GM19455 (cell line): Measurements from ENCODE around the gene SLC22A4.

Source experiments
- ATAC-seq: cut with Tn5 transposase; IDR thresholded peaks from one replicate; pipeline ENCODE4 v1.9.1; 2021; ENCODE audit not compliant: unreplicated experiment

Gene SLC22A4

GRCh38 chr5:132293992-132294727 lies at the start of gene SLC22A4:
TSS of gene SLC22A4 (plus strand) at chr5:132294394. CDS start at chr5:132294617, 223 bp downstream.
- peak; percentile 60 for ATAC-seq

- no peak for ATAC-seq
These were observed 48.6 kb upstream of the SLC22A4 start for GRCh38 chr5:132245593-132245992.

- no peak for ATAC-seq
These were observed 47.4 kb upstream of the SLC22A4 start for GRCh38 chr5:132246806-132247205.

- ATAC-seq, result no peak
These were observed 43.6 kb upstream of the SLC22A4 start for GRCh38 chr5:132250547-132250946.

DNA sequence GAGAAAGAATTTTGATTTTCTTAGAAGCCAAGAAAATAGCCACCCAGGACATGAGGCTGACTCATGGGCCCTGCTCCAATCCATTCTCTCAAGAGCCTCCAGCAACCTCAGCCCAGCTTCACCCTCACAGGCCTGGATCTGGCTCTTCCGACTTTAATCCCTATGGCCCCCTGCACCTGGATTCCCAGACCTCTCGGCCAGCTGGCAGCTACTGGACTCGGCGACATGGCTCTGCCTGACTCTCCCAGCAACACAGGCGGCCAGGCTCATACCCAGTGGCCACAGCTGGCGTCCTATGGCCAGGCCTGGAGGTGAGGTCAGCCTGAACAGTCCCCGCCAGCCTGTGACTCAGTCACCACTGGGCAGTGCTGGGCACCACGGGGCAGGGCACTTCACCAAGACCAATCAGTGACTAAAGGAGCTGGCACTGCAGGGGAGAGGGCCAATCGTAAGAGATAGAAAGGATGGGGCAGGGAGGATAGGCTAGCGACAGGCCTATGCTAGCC lies 42.9 kb upstream of the SLC22A4 start:
- ATAC-seq, result no peak

DNA sequence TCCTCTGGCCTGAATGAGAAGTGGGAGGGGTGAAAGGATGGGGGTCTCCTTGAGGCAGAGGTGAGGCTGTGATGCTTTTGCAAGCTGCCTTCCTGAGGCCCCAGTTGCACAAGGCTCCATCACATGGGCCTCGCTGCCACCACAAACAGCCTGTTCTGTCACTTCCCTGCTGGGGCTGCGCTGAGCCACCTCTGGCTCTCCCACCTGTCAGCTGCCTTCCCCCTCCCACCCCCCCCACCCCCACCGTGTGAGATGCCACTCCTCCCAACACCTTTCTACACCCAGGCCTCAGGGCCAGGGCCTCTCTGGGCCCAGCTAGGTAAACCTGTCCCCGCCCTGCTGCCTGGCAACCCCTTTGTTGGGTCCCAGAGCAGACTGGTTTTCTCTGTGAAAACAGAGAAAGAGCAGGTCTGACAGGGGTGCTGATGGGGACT lies 41.2 kb upstream of the SLC22A4 start:
- ATAC-seq, result no peak

GRCh38 chr5:132253452-132254320 lies 40.5 kb upstream of the SLC22A4 start:
- no peak for ATAC-seq

DNA sequence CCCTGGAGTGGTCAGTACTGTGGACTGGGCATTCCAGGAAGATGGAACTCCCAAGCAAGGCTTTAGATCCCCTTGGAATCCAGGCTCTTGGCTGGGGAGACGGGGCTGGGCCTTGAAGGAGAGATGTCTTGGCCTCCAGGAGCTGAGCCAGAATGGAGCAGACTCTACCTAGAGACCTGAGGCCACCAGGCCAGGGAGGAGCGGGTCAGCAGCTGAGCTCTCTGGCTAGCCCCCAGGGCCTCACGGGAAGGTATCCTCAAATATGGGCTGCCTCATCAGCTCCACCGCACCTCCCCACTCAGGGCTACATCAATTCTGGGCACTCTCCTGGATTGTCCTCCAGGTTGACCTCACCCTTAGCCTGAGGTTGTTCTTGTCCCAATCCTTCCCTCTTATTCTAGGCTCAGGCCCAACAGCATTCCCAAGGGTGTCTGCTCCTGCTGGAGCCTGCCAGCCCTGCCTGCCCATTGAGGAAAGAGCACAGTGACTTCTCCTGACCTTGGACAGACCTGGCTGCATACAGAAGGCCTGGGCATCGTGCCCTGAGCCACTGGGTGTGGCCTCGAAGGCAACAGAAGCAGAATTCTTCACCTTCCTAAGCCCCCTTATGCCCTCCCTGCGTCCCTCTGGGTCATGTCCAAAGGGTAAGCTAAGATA lies 39.7 kb upstream of the SLC22A4 start:
- ATAC-seq, result no peak

DNA sequence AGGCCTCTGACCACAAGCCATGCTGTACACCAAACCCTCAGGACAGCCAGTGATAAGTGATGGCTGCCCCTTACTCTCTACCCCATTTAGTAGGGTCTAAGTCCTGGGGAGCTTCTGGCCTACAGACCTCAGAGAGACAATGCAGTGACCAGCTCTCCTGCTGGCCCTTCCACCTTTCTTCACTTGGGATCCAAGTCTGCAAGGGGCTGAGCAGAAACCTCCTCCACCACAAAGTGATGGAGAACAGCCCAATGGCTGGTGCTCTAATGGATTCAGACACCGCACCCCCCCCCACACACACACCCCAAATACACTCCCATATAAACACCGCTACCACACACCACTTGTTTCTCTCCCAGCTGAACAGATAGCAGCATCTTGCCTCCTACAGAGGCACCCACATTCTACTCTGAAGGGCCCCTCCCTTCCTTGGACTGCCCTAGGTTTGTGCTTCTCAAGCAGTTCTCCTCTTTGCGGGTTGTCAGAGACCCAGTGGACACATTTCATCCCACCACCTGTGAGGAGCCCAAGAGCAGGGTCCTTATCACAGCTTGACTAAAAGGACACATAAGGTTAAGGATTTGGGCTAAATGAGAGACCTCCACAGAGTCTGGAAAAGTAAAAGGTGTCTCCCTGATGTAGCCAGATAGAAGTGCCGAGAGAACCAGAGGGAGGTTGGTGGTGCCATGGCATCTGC lies 38.0 kb upstream of the SLC22A4 start:
- ATAC-seq, result no peak

DNA sequence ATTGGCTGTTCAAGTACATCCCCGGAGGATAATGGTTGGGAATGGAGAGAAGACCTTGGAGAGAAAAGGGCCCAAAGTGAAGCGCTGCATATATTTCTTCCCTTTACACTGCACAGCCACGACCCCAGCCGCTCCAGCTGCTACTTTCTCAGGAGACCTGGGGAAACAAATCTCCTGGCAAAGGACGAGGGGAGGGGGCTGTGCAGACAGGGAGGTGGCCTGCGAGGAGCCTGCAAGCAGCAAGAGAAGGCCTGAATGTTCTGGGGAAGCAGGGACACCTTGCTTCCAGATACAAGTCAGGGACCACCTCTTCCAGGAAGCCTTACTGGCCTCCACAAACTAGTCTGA lies 37.4 kb upstream of the SLC22A4 start:
- no peak for ATAC-seq

- ATAC-seq, result no peak
These were observed 36.8 kb upstream of the SLC22A4 start, which contains the start of gene PDLIM4 for GRCh38 chr5:132257131-132258101. TSS of gene PDLIM4 (plus strand) at chr5:132257696. CDS start at chr5:132257735, 39 bp downstream.

GRCh38 chr5:132258102-132259068 lies 35.8 kb upstream of the SLC22A4 start:
- ATAC-seq, result no peak

DNA sequence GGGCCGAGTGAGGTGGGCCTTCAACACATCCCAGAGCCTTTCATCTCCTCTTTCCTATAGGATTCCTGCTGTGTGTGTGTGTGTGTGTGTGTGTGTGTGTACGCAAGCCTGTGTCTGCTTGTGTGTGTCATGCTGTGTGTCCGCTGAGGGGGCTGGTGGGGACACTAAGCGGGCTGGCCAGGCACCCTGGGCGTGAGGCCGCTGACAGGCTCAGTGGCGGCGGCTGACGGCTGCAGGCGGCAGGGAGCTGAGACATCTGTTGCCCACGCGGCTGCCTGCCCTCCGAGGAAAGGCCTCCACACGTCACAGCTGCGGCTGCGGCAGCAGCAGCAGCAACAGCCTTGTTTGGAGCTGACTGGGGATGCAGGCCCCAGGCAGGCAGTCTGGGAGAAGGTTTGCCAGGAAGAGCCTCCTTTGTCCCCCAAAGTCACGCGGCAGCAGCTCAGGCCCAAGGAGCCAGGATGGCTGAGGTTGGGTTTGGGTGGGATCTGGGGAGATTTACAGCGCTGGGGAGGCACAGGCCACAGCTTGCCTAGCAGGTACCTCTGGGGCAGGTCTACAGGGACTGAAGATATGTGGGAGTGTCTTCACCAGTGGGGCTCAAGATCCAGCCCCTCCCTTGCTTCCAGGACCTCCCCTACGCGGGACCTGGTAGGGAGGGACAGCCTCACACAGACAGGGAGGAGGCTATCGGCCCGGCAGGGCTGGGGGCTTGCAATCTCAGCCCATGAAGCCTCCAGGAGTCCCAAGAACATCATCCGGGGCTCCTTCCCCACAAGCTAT lies 34.9 kb upstream of the SLC22A4 start:
- ATAC-seq, result no peak

DNA sequence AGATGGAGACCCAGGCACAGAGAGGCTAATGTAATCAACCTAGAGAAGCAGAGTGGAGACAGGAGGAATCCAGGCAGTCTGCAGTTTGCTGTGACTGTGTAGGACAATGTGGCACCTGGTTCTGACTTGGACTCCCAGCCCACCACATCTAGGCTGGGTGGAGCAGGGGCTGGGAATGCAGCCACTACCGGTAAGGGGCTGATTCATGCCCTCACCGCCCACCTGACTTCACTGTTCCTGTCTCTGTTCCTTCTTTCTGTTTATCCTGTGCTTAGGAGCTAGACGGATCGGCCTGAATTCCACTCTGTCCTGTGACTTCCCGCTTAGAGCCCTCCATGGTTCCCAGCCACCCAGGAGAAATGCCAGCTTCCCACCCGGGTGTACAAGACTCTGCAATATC lies 34.1 kb upstream of the SLC22A4 start:
- no peak for ATAC-seq

DNA sequence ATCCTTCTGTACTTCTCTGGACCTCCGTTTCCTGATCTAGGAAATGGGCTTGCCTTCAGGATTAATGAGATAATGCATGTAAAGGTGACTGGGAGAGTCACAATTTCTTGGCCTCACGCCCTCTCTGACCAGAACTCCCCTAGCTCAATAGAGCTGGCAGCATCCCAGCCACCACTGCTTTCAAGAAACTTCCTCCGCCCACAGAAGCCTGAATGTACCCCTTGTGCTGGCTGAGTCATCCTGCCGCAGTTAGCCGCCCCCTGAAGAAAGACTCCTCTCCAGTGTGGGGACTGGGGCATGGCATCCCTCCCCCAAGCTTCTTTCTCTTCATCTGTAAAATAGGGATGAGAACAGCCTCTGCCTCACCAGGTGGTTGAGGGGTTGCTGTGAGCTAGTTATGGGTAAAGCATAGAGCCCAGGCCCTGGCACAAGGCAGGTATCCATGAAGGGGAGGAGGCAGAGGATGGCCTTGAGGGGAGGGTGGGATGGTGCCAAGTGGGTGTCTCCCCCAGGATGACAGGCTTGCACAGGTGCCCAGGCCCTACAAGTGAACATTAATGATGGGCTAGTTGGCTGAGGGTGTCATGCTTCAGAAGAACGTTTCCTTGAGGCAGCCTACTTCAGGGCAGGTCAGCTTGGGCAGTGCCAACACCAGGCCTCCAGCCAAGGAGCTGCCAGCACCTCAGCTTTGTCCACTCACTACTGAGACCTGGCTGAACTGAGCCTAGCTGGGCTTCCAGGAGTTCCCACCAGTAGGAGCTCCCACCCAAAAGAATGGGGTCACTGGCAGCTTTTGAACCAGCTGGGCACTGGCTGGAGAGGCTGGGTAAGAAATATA lies 33.3 kb upstream of the SLC22A4 start:
- no peak for ATAC-seq

- no peak for ATAC-seq
These were observed 32.0 kb upstream of the SLC22A4 start for GRCh38 chr5:132261881-132262845.
